VCaP (cell line): ENCODE measurements around the gene ALDH1B1.
"Not testable (repeated sequence)": the region's sequence is repeated elsewhere in the genome, so short reads cannot be mapped to it uniquely, and the experiment has no call there.

ENCODE experiments used
- H3K27ac ChIP-seq: fragments of 450-650 bp; 2 replicates; pipeline ENCODE4 v1.5.1; 2017
- TF ChIP-seq, protein P1 (sequence below): fragments of 450-650 bp; conservative IDR thresholded peaks from 2 replicates; pipeline ENCODE4 v1.5.1; 2017; ENCODE audit warnings: mild to moderate bottlenecking, moderate library complexity

ALDH1B1 gene

DNA sequence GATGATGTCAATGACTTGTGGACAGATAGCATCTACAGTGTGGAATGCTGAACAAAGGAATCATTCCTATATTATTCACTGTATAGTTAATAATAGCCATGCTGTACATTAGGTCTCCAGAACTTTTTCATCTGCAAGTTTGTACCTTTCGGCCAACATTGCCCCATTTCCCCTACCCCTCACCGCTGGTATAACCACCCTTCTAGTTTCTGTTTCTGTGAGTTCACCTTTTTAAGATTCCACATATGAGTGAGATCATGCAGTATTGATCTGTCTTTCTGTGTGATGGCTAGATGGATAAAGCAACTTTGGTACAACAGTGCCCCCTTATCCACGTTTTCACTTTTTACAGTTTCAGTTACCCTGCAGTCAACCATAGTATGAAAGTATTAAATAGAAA is 18.8 kb upstream of the ALDH1B1 start:
- no peak overlapping the region for H3K27ac ChIP-seq
- TF ChIP-seq, protein P1, sequence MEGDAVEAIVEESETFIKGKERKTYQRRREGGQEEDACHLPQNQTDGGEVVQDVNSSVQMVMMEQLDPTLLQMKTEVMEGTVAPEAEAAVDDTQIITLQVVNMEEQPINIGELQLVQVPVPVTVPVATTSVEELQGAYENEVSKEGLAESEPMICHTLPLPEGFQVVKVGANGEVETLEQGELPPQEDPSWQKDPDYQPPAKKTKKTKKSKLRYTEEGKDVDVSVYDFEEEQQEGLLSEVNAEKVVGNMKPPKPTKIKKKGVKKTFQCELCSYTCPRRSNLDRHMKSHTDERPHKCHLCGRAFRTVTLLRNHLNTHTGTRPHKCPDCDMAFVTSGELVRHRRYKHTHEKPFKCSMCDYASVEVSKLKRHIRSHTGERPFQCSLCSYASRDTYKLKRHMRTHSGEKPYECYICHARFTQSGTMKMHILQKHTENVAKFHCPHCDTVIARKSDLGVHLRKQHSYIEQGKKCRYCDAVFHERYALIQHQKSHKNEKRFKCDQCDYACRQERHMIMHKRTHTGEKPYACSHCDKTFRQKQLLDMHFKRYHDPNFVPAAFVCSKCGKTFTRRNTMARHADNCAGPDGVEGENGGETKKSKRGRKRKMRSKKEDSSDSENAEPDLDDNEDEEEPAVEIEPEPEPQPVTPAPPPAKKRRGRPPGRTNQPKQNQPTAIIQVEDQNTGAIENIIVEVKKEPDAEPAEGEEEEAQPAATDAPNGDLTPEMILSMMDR = no peak

- no peak overlapping the region for H3K27ac ChIP-seq
- TF ChIP-seq, protein P1 = no peak
Observed at GRCh38 chr9:38374847-38375571, 17.5 kb upstream of the ALDH1B1 start.

DNA sequence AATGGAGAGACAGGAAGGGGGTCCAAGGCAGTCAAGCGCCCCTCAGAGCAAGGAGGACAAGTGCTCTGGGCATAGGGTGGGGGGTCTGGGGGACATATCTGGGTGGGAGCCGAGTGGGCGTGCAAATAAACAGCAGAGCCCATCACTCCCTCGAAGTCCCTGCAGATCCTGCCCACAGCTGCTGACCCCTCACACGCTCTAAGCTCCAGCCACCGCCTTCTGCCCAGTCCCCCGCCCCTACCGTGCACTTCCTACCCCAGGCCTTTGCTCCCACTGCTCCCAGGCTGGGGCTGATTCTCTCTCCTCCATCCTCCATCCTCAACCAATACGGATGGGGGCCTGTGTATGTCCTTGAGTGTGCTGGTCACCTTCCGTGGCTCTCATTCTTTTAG is 16.9 kb upstream of the ALDH1B1 start:
- H3K27ac ChIP-seq = no peak overlapping the region
- TF ChIP-seq, protein P1 = no peak

DNA sequence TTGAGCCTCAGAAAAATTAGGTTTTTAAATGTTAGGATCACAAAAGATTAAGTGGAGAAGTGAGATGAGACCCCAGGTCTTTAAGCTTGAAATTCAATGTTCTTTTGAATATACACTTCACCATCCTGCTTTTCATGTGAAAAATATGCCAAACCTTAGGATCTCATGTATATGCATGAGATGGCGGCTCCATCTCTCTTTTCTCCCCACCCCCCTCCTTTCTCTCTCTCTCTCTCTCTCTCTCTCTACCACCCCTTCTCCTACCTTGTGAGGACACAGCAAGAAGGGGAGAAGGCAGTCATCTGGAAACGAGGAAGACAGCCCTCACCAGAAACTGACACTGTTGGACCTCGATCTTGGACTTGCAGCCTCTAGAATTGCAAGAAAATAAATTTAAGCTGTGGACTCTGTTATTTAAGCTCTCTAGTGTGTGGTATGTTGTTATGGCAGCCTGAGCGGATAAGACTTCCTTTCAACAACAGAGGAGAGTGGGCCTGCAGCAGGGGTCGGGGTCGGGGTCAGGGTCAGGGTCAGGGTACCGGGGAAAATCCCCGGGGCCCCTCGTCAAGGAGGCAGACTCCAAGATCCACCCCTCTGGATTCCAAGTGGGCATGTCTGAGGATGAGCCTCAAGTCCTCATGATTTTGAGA is 16.4 kb upstream of the ALDH1B1 start:
- TF ChIP-seq, protein P1 = no peak
- H3K27ac ChIP-seq = no peak overlapping the region

DNA sequence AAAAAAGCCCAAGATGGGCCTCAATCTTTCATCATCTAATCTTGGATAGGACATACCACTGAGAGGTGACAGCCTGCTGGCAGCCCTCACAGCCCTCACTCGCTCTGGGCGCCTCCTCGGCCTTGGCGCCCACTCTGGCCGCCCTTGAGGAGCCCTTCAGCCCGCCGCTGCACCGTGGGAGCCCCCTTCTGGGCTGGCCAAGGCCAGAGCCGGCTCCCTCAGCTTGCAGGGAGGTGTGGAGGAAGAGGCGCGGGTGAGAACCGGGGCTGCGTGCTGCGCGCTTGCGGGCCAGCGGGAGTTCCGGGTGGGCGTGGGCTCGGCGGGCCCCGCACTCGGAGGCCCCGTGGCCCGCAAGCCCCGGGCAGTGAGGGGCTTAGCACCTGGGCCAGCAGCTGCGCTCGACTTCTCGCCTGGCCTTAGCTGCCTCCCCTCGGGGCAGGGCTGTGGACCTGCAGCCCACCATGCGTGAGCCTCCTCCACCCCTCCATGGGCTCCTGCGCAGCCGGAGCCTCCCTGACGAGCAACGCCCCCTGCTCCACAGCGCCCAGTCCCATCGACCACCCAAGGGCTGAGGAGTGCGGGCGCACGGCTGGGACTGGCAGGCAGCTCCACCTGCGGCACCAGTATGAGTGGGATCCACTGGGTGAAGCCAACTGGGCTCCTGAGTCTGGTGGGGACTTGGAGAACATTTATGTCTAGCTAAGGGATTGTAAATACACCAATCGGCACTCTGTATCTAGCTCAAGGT is 15.0 kb upstream of the ALDH1B1 start:
- H3K27ac ChIP-seq = not testable (repeated sequence)

DNA sequence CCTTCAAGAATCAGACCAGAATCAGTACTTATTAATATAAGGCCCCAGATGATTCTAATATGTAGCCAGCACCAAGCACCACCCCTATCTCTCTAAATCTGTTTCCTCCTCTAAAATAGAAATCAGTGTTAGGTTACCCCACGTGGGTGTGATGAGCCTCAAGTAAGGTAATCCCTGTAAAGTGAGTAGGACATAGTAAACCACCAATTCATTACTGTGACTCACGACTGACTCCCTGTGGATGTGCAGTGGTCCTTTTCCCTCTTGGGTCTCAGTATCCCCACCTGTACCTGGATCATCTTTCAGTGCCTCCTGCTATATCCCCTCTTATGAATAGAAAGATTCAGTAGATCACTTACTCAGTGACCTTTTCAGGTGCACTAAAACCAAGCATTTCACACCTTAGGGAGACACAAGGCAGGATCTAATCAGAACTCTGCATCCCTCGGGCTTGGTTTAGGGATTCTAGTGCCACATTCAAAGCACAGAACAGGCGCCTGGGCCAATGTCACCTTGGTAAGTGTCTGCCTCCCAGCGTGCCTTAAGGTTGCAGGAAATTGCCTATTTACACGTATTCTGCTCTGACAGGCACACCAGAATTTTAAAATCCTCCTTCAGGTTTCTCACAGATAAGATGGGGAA is 12.2 kb upstream of the ALDH1B1 start:
- TF ChIP-seq, protein P1 = no peak
- H3K27ac ChIP-seq = peak overlapping the region; percentile 82

DNA sequence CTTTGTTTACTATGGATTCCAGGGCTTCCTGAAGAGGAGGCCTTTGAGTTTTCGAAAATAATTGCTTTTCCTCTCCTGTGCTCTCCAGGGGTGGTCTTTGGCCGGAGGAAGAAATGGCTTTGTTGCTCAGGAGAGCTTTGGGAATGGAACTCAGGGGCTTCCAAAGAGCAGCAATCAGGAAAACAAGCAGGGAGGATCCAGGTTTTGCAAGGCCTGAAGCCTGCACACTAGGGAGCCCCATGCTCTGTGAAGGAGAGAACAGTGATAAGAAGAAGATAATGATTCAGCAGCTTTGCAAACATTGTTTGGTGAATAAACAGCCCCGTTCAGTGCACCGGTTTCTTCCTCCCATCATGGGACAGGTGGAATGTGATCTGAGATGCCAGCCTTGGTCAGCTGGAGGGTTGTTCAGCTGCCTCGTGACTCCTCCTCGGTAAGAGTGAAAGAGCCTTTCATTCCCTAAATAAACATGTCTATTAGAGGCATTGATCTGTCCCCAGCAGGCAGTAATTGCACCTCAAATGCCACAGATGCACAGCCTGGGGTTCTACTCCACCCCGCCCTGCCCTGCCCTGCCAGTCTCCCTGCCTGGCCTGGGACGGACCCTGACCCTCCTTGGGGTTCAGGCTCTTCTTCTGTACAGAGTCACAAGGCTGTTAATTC is 11.5 kb upstream of the ALDH1B1 start:
- peak overlapping the region; percentile 82 for H3K27ac ChIP-seq

More for the DNA sequence above, 11.5 kb upstream of the ALDH1B1 start:
- TF ChIP-seq, protein P1 = no peak
